Activated CD8-positive, alpha-beta memory T cell treated with anti-CD3 and anti-CD28 coated beads, Interleukin-2, amount 10 ng/mL, durations not matched to agents 7 days and 5 days (primary cell): ENCODE measurements around the gene COX19. TPM values are rescaled to one million over a fixed set of nuclear protein-coding genes. Genes with fewer than 3 reads are reported as not detected.
"Not testable (repeated sequence)": the region's sequence is repeated elsewhere in the genome, so short reads cannot be mapped to it uniquely, and the experiment has no call there.

Source experiments
- ATAC-seq: fragments of 150-1000 bp; cut with Tn5 transposase; one replicate; pipeline ENCODE4 v1.10.0; 2021; ENCODE audit warnings: moderate library complexity
- CTCF ChIA-PET: fragments of 350-600 bp; sonication (Branson Sonifier 250); formaldehyde crosslinking; loops from one replicate; lab custom pipeline; 2021; ENCODE audit warnings: antibody characterized with exemption; lab: Charles Lee
- DNase-seq: peaks from one replicate; pipeline ENCODE4 v3.0.0-alpha.2; 2020
- H3K27ac Mint-ChIP-seq: one replicate; pipeline ENCODE4 v1.8.0; 2021; ENCODE audit warnings: mild to moderate bottlenecking, mixed read lengths
- H3K27me3 Mint-ChIP-seq: one replicate; pipeline ENCODE4 v1.8.0; 2021; ENCODE audit warnings: mixed read lengths
- H3K36me3 Mint-ChIP-seq: one replicate; pipeline ENCODE4 v1.8.0; 2021; ENCODE audit warnings: mild to moderate bottlenecking, mixed read lengths
- H3K4me1 Mint-ChIP-seq: one replicate; pipeline ENCODE4 v1.8.0; 2021; ENCODE audit warnings: mixed read lengths
- H3K4me3 Mint-ChIP-seq: one replicate; pipeline ENCODE4 v1.8.0; 2021; ENCODE audit warnings: mild to moderate bottlenecking, moderate library complexity, mixed read lengths
- H3K9me3 Mint-ChIP-seq: one replicate; pipeline ENCODE4 v1.8.0; 2022; ENCODE audit warnings: low read depth, mixed read lengths
- total RNA-seq, 2 experiments: library from RNA; stranded (reverse); gene quantifications; one replicate each; pipeline ENCODE4 v1.2.3, GENCODE V29; 2021

Gene COX19
- total RNA-seq, 2 experiments from 2014 or later: 18.7 to 18.9 TPM

DNA sequence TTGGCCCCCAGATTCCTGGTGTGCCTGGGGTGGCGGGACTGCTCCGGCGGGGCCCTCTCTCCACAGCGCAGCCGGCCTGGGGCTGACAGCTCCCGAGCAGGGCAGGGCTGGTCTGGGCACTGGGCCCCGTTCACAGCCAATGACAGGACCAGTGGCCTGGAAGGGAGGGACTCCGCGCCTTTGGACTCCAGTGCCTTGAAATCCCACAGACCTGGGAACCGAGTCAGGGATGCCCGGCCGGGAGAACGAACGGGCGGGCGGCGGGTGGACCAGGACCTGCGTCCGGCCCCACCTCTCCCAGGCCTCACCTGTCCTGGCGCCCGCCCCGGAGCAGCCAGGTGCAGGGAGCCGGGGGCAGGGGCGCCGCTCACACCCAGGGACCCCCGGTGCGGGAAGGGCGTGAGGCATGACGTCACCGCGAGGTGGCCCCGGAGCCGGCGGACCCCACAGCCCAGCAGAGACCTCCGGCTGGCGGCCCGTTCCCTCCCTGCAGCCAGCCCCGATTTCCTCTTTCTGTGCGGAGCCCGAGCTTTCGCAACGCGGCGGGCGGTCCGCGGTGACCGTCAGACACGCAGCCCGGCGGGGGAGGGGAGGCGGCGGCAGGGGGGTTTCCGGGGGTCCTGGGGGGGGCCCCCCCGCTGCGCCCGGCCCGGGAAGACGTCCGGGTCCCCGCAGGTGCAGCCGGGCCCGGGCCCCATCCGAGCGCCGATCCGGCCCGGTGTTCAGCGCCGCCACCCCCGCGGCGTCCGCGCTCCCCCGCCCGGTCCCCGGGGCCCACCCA, 21.6 kb downstream of the COX19 start:
- peak; percentile 48 for ATAC-seq
- H3K27me3 Mint-ChIP-seq: peaks cover 7% of the 10 kb centered on the region
- H3K36me3 Mint-ChIP-seq: no peaks in the 10 kb centered on the region
- H3K4me3 Mint-ChIP-seq: no peak overlapping the region
- H3K9me3 Mint-ChIP-seq: no peaks in the 10 kb centered on the region
- H3K4me1 Mint-ChIP-seq: peaks cover 6% of the 10 kb centered on the region
- CTCF ChIA-PET: interaction anchor here (0.7 to 1.7 kb wide), 7 partner anchors 24 to 137 kb away, joined by 3 to 7 read pairs (median 3); no protein-coding TSS in a partner anchor
- H3K27ac Mint-ChIP-seq: no peak overlapping the region
- no peak for DNase-seq

DNA sequence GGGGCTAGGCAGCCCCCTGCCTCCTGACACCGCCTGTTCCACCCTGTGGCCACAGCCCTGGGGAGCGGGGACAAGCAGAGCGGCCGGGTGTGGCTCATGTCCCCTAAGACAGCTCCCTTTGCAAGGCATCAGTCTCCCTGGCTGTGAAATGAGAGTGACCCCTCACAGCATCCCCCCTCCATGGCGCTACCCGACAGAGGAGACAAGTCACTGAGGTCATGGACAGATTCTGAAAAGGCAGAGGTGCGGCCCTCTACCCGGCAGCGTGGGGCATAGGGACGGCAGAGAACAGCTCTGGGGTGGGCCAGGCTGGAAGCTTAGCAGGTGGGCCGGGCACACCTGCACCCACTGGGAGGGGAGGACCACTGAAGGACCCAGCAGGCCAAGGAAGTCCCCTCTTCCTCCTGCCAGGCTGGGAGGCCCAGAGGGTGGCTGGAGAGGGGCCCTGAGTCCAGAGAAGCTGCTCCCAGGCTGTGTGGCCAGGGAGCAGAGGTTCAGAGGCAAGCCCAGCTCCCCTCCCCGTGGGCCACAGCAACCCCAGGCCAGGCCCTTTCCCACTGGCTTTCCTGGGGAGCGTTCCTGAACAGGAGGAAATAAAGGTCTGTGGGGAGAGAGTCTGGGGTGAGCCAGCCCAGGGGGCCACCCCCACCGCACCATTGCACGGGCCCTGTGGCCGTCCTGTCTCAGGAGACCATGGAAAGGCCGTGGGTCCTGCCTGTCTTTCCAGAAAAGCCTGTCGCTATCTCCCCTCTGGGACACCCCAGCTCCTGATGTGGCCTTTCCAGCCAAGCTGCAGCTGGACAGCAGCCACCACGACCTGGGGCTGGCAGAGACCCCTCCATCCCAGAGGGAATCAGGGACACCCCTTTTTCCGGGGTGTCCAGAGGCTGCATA, 22.6 kb downstream of the COX19 start:
- CTCF ChIA-PET: interaction anchor here (0.8 to 1.7 kb wide), 6 partner anchors 22 to 136 kb away, joined by 3 to 7 read pairs (median 3); partner anchors contain the start of gene COX19
- no peaks in the 10 kb centered on the region for H3K36me3 Mint-ChIP-seq
- no peak overlapping the region for H3K4me3 Mint-ChIP-seq
- peaks cover 7% of the 10 kb centered on the region for H3K27me3 Mint-ChIP-seq
- no peak for ATAC-seq
- DNase-seq: no peak
- no peak overlapping the region for H3K27ac Mint-ChIP-seq
- peaks cover 6% of the 10 kb centered on the region for H3K4me1 Mint-ChIP-seq
- H3K9me3 Mint-ChIP-seq: no peaks in the 10 kb centered on the region

- Mint-ChIP-seq H3K9me3 (no peaks in the 10 kb centered on the region), H3K4me3 (no peak overlapping the region), H3K27me3 (peaks cover 7% of the 10 kb centered on the region), H3K4me1 (peaks cover 6% of the 10 kb centered on the region), H3K27ac (no peak overlapping the region), H3K36me3 (no peaks in the 10 kb centered on the region)
- CTCF ChIA-PET: interaction anchor here (1.1 to 1.7 kb wide), 3 partner anchors 23 to 44 kb away, joined by 3 to 7 read pairs (median 5); partner anchors contain the start of gene COX19
- ATAC-seq (no peak), DNase-seq (no peak)
Measured at GRCh38 chr7:951881-952547, 23.3 kb downstream of the COX19 start.

- DNase-seq (no peak), ATAC-seq (no peak)
- Mint-ChIP-seq H3K9me3 (no peaks in the 10 kb centered on the region), H3K27me3 (no peaks in the 10 kb centered on the region), H3K4me1 (peaks cover 6% of the 10 kb centered on the region), H3K27ac (no peak overlapping the region), H3K4me3 (no peak overlapping the region), H3K36me3 (no peaks in the 10 kb centered on the region)
- CTCF ChIA-PET: no interaction called here
Measured at GRCh38 chr7:949021-949934, 26.1 kb downstream of the COX19 start.

DNA sequence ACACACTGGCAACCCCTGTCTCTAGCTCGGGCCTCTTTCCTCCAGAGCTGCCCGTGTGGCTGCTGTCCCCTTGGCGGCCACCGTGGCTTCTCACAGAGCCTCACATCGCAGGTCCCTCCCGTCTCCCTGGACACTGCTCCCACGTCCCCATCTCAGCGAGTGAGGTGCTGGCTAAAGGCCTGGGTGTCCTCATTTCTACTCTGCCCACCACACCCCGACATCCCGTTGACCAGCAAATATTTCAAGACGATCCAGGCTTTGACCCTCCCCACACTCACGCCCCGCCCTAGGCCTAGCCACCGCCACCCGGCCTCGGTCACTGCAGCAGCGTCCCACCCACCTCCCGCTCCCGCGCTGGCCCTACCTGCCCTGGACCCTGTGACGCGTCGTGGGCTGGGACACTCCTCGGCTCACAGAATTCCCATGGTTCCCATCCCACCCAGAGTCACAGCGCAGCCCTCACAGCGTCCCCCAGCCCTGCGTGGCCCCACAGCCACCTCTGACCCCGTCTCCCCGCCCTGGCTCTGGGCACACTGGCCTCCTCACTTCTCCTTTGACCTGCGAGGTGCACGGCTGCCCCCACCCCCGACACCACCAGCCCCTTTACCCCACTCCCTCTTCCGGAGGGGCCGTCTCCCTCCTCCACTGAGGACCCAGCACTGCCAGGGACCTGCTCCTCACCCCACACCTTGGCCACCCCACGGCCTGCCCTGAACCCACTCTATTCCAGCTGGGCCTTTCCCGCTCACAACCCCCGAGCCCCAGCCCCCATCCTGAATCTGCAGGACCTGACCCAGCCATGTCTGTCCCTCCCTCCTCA, 27.7 kb downstream of the COX19 start:
- CTCF ChIA-PET: no interaction called here
- DNase-seq (no peak), ATAC-seq (no peak)
- H3K27me3 Mint-ChIP-seq: no peaks in the 10 kb centered on the region
- H3K4me1 Mint-ChIP-seq: peaks cover 6% of the 10 kb centered on the region
- no peaks in the 10 kb centered on the region for H3K9me3 Mint-ChIP-seq
- H3K36me3 Mint-ChIP-seq: no peaks in the 10 kb centered on the region
- no peak overlapping the region for H3K4me3 Mint-ChIP-seq
- no peak overlapping the region for H3K27ac Mint-ChIP-seq

DNA sequence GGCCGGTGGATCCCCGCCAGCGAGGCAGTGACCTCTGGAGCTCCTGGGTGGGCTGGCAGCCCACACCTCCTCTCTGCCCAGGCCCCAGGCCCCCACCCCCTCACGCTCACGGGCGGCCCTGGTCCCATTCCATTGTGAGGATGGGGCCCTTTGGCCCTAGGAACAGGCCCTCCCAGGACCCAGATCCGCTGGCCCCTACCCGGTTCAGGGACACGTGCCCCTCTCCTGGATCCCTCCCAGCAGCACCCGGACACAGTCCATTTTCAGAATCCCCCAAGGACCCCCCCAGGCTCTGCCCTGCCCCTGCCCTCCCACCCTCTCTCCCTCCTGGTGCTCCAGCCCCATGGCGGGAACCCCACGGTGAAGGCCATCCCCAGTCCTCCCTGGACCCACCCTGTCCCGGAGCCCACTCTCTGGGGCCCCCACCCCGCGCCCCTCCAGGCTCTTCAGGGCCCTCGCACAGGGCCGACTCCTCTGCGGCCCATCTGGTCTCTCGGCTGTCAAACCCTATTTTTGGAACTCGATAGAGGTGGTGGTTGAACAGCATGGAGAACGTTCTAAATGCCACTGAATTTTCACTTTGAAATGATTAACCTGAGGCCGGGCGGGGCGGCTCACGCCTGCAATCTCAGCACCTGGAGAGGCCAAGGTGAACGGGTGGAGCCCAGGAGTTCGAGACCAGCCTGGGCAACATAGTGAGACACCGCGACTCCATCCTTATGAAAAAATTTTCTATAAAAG, 28.9 kb downstream of the COX19 start:
- DNase-seq: no peak
- CTCF ChIA-PET: no interaction called here
- H3K36me3 Mint-ChIP-seq: no peaks in the 10 kb centered on the region
- no peak overlapping the region for H3K4me3 Mint-ChIP-seq
- no peak overlapping the region for H3K27ac Mint-ChIP-seq
- peaks cover 3% of the 10 kb centered on the region for H3K9me3 Mint-ChIP-seq
- ATAC-seq: no peak
- H3K27me3 Mint-ChIP-seq: peaks cover 7% of the 10 kb centered on the region
- peaks cover 6% of the 10 kb centered on the region for H3K4me1 Mint-ChIP-seq

- ATAC-seq: no peak
- DNase-seq: no peak
- CTCF ChIA-PET: no interaction called here
- peaks cover 3% of the 10 kb centered on the region for H3K9me3 Mint-ChIP-seq
- H3K27me3 Mint-ChIP-seq: peaks cover 12% of the 10 kb centered on the region
- H3K27ac Mint-ChIP-seq: no peak overlapping the region
- H3K4me1 Mint-ChIP-seq: peaks cover 9% of the 10 kb centered on the region
- H3K4me3 Mint-ChIP-seq: no peak overlapping the region
- peaks cover 3% of the 10 kb centered on the region for H3K36me3 Mint-ChIP-seq
Measured at GRCh38 chr7:945556-946255, 29.6 kb downstream of the COX19 start.

- no peak for DNase-seq
- Mint-ChIP-seq H3K4me1 (peaks cover 10% of the 10 kb centered on the region), H3K27me3 (peaks cover 16% of the 10 kb centered on the region), H3K27ac (no peak overlapping the region), H3K36me3 (peaks cover 5% of the 10 kb centered on the region), H3K4me3 (no peak overlapping the region), H3K9me3 (peaks cover 7% of the 10 kb centered on the region)
- CTCF ChIA-PET: no interaction called here
- ATAC-seq: no peak
Measured at GRCh38 chr7:945147-945555, 30.2 kb downstream of the COX19 start.

- H3K36me3 Mint-ChIP-seq: peaks cover 5% of the 10 kb centered on the region
- no peak for ATAC-seq
- no peak overlapping the region for H3K27ac Mint-ChIP-seq
- no peak for DNase-seq
- H3K4me3 Mint-ChIP-seq: no peak overlapping the region
- H3K9me3 Mint-ChIP-seq: peaks cover 8% of the 10 kb centered on the region
- CTCF ChIA-PET: no interaction called here
- peaks cover 16% of the 10 kb centered on the region for H3K27me3 Mint-ChIP-seq
- peaks cover 9% of the 10 kb centered on the region for H3K4me1 Mint-ChIP-seq
Measured at GRCh38 chr7:944744-945143, 30.6 kb downstream of the COX19 start.

GRCh38 chr7:943793-944192, 31.6 kb downstream of the COX19 start:
- CTCF ChIA-PET, H3K27ac Mint-ChIP-seq, H3K4me1 Mint-ChIP-seq, H3K36me3 Mint-ChIP-seq, H3K4me3 Mint-ChIP-seq, DNase-seq: not testable (repeated sequence)
- peak; percentile 27 for ATAC-seq
- peaks cover 16% of the 10 kb centered on the region for H3K27me3 Mint-ChIP-seq
- H3K9me3 Mint-ChIP-seq: peaks cover 10% of the 10 kb centered on the region
